Epidermal melanocyte (primary cell): ENCODE results near the gene AHDC1.
A peak's percentile ranks its signal among the peaks of the same experiment; 100 is the strongest.

ENCODE experiments used
- DNase-seq: peaks from one replicate; pipeline ENCODE4 v3.0.0; 2011; ENCODE audit warnings: low spot score; ENCODE audit not compliant: insufficient read length

Gene AHDC1

GRCh38 chr1:27597516-27598294, 6.2 kb downstream of the AHDC1 start:
- DNase-seq: no peak

- no peak for DNase-seq
These were observed 7.0 kb downstream of the AHDC1 start for GRCh38 chr1:27596986-27597385.

GRCh38 chr1:27596261-27596660, 7.7 kb downstream of the AHDC1 start:
- DNase-seq: no peak

- no peak for DNase-seq
These were observed 8.3 kb downstream of the AHDC1 start for GRCh38 chr1:27595597-27595996.

- DNase-seq: peak; percentile 57
These were observed 9.1 kb downstream of the AHDC1 start for GRCh38 chr1:27594564-27595510.

- no peak for DNase-seq
These were observed 10.0 kb downstream of the AHDC1 start for GRCh38 chr1:27593678-27594563.

- DNase-seq: no peak
These were observed 10.8 kb downstream of the AHDC1 start for GRCh38 chr1:27592931-27593677.

- no peak for DNase-seq
These were observed 11.6 kb downstream of the AHDC1 start for GRCh38 chr1:27592232-27592930.

- no peak for DNase-seq
These were observed 12.3 kb downstream of the AHDC1 start for GRCh38 chr1:27591622-27592021.

GRCh38 chr1:27590917-27591508, 12.9 kb downstream of the AHDC1 start:
- no peak for DNase-seq

GRCh38 chr1:27589841-27590426, 14.0 kb downstream of the AHDC1 start:
- no peak for DNase-seq

- no peak for DNase-seq
These were observed 14.5 kb downstream of the AHDC1 start for GRCh38 chr1:27589441-27589840.

- DNase-seq: no peak
These were observed 15.4 kb downstream of the AHDC1 start for GRCh38 chr1:27588256-27589232.

- DNase-seq: no peak
These were observed 18.3 kb downstream of the AHDC1 start for GRCh38 chr1:27585684-27586083.

GRCh38 chr1:27584453-27584852, 19.5 kb downstream of the AHDC1 start:
- DNase-seq: no peak

- no peak for DNase-seq
These were observed 20.5 kb downstream of the AHDC1 start for GRCh38 chr1:27583479-27583878.

- no peak for DNase-seq
These were observed 22.1 kb downstream of the AHDC1 start for GRCh38 chr1:27581823-27582243.
